SKM-1 treated with dmso at 0.1 percent for 144 hours (cell line): ENCODE data around the gene CAST.
A peak's percentile ranks its signal among the peaks of the same experiment; 100 is the strongest.
"Not testable (repeated sequence)": the region's sequence is repeated elsewhere in the genome, so short reads cannot be mapped to it uniquely, and the experiment has no call there.

Experiments
- DNase-seq: peaks from one replicate; lab custom pipeline; 2025; ENCODE audit not compliant: unreplicated experiment; lab: John Stamatoyannopoulos, UW

CAST gene

GRCh38 chr5:96775689-96776088, 113.5 kb downstream of the CAST start:
- no peak for DNase-seq

GRCh38 chr5:96776621-96777020, 114.4 kb downstream of the CAST start:
- DNase-seq, result no peak

- no peak for DNase-seq
Observed at GRCh38 chr5:96778409-96778808, 116.2 kb downstream of the CAST start.

GRCh38 chr5:96780626-96781025, 118.5 kb downstream of the CAST start:
- DNase-seq, result no peak

DNA sequence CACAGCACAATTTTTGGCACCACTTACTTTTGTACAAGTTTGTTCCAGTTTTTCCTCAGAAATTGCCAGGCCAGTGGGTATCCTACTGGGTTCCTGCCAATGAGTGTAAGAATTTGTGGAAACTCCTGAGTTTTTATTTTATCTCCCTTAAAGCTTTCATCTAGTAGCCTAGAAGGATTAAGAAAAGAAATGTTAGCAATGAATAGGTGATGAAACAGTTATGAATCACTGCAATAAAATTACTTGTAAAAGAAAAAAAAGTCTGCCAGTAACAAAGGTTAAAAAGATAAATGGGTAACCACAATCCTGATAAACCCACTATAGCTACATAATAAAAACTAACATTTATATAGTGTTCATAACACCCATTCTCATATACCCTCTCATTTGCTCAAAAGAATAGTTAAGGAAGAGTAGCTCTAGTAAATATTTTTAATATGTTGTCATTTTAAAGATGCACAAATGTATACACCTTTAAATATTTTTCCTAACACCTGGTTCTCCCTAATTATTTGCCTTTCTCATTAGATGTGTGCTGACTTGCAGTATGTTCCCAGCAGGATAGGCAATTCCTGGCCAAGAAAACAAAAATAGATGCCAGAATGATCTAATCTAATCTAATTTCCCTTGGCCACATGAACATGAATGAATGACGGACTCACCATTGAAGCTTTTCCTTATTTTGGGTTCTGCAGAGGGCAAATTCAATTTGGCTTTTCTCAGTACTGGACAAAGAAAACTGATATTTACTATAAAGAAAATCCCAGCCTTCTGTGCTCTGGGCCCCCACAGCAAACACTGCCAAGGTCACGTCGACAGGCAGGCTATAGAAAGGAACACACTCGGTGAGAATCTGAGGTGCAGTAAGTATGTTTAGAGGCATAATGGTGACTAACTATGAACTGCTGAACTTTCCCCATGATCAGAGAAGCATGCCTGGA, 119.1 kb downstream of the CAST start:
- no peak for DNase-seq

- no peak for DNase-seq
Observed at GRCh38 chr5:96783326-96783725, 121.2 kb downstream of the CAST start.

DNA sequence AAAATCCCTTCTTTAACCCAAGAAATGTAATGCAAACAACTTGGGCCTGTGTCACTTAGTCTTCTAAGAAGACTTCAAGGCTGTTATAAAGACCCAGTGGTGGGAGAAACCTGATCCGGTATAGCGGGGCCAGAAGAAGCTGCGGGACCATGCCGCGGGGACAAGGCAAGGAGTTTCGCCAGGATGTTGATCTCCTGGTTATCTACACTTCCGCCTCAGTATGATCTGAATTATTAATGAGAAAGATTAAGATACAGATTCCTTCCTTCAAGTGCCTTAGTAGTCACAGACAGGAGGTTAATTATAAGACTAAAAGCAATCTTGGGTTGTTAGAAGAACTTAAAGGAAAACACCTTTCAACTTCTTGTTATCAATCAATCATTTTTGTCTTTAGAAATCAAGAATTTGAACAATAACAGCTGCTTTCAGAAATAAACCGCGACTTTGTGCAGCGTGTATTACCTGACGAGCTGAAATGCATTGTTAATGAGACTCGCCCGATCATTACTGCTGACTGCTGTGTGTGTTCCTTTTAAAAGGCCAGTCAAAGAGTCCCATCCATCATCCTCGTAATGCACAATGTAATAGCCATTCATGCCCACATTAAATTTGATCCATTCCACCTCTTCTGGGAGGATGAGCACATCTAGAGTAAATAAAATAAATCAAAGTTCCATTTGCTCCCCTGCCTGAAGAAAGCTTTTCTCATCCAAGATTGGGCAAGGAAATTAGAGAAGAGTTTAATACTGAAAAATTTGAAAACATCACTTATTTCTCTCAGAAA, 123.3 kb downstream of the CAST start:
- no peak for DNase-seq

GRCh38 chr5:96788112-96788749, 126.1 kb downstream of the CAST start:
- no peak for DNase-seq

- no peak for DNase-seq
Observed at GRCh38 chr5:96789794-96790330, 127.7 kb downstream of the CAST start.

DNA sequence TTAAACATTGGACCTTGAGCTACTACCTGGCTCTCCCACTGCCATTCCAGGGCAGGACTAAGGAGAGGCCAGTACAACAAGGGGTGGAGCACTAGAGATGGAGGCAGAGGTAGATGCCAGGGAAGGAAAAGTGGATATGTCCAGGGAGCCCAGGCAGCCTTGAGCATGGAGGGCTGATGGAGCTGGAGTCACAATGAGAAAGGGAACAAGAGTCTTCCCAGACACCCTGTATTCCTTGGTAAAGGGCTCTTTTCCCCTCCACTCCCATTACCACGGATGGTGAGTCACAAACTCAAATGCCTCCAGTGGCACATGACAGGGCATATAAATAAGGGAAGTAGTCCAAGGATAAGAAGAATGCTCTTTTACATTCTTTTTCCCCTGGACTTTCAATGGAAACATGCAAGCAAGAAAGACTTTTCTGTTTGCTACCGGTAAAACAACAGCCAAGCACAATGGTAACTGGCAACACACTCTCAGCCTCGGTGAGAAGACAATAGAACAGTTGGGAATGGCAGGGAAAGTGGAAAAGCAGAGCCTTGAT, 128.9 kb downstream of the CAST start:
- no peak for DNase-seq

DNA sequence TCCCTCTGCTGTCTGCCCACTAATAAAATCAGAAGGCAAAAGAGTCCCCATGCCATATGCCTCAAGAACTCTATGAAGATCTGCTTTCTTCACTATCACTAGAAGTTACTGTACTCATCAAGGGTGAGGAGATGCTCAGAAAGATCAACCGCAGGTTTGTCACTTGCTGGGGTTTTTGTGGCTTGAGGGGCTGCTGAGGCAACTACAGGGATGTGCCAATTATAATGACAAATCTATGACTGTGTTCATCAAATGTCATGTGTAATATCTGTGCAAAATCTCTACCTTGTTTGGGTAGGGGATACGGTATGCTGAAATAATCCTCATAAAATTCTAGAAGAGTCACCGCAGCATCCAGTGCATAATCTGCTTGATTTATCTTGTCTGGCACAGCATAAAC, 132.6 kb downstream of the CAST start:
- DNase-seq, result no peak

GRCh38 chr5:96795626-96796025, 133.4 kb downstream of the CAST start:
- DNase-seq, result no peak

DNA sequence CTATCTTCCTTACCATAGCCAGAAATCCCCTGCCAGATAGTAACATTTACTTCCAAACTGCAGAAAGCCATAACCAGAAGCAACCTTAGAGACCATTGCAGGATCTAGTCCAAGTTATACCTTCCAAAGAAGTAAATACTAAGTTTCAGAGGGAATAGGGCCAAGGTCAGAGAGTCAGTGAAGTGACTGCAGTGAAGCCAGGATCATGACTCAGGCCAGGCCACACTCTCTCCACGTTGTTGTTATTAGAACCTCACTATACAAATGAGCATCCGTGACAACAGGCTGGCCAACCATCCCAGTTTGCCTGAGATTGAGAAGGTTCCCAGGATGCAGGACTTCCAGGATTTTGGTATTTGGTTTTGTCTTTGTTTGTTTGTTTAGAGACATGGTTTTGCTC, 134.3 kb downstream of the CAST start:
- DNase-seq, result no peak

GRCh38 chr5:96801718-96802117, 139.5 kb downstream of the CAST start:
- DNase-seq, result not testable (repeated sequence)

- DNase-seq, result peak; percentile 23
Observed at GRCh38 chr5:96807075-96807654, 145.0 kb downstream of the CAST start.

GRCh38 chr5:96808541-96808828, 146.3 kb downstream of the CAST start:
- no peak for DNase-seq

GRCh38 chr5:96808868-96809558, 146.8 kb downstream of the CAST start:
- DNase-seq, result no peak

GRCh38 chr5:96809921-96810320, 147.7 kb downstream of the CAST start:
- no peak for DNase-seq

DNA sequence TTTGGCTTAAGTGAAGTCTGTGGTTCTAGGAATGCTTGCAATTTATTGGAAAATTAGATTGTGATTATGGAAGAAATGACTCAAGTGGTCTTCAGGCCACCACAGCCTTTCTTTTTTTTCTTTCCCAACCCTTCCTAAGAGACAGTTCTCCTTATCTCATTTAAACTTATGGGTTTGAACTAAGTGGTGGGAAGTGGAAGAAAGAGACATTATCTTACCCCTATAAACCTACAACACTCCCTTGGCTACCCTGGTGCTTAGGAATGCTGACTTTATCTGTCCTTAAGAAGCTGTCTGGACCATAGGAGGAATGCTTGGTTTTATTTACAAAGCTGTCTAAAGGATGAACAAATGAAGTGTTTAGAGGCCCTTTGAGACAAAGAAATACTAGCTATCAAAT, 150.7 kb downstream of the CAST start:
- DNase-seq, result no peak

GRCh38 chr5:96814041-96814440, 151.9 kb downstream of the CAST start:
- no peak for DNase-seq
